Epithelial cell of proximal tubule (primary cell): ENCODE measurements around the gene PTPRD. TPM values are rescaled to one million over a fixed set of nuclear protein-coding genes. Genes with fewer than 3 reads are reported as not detected.
A peak's percentile ranks its signal among the peaks of the same experiment; 100 is the strongest.

Experiments
- DNase-seq: peaks from one replicate; pipeline ENCODE4 v3.0.0-alpha.2; 2011; ENCODE audit warnings: low read depth
- H3K4me3 ChIP-seq: 2 replicates; pipeline ENCODE4 v1.5.1; 2011; ENCODE audit warnings: low read depth, mild to moderate bottlenecking, low read length
- CTCF ChIP-seq: conservative IDR thresholded peaks from 2 replicates; pipeline ENCODE4 v1.5.1; 2012; ENCODE audit warnings: low read depth, mild to moderate bottlenecking, low read length
- total RNA-seq: library from RNA; depleted of rRNA; stranded (reverse); fragments of >200 nt; gene quantifications from 2 replicates; pipeline ENCODE4 v1.2.3, GENCODE V29; 2015

PTPRD gene
- total RNA-seq, 1 donor from 2014 or later = 3.2 TPM

GRCh38 chr9:9565700-9566099 lies 1047.1 kb downstream of the PTPRD start:
- H3K4me3 ChIP-seq = no peak overlapping the region
- no peak for DNase-seq
- TF ChIP-seq CTCF = no peak

- TF ChIP-seq CTCF = no peak
- H3K4me3 ChIP-seq = no peak overlapping the region
- peak; percentile 13 for DNase-seq
Observed at GRCh38 chr9:9563817-9564216, 1049.0 kb downstream of the PTPRD start.

GRCh38 chr9:9560382-9561035 lies 1052.3 kb downstream of the PTPRD start:
- DNase-seq = no peak
- no peak for TF ChIP-seq CTCF
- no peak overlapping the region for H3K4me3 ChIP-seq

GRCh38 chr9:9558907-9559306 lies 1053.9 kb downstream of the PTPRD start:
- DNase-seq = no peak
- TF ChIP-seq CTCF = no peak
- H3K4me3 ChIP-seq = no peak overlapping the region

- no peak for DNase-seq
- TF ChIP-seq CTCF = no peak
- no peak overlapping the region for H3K4me3 ChIP-seq
Observed at GRCh38 chr9:9557804-9558334, 1054.9 kb downstream of the PTPRD start.

GRCh38 chr9:9556865-9557803 lies 1055.7 kb downstream of the PTPRD start:
- DNase-seq = no peak
- H3K4me3 ChIP-seq = no peak overlapping the region
- no peak for TF ChIP-seq CTCF
